Coronary artery (tissue), 2 donors: ENCODE data around the gene TAGLN2.

Experiments used
- DNase-seq: peaks from one replicate; pipeline ENCODE4 v3.0.0-alpha.2; 2017; ENCODE audit warnings: low spot score
- H3K27ac ChIP-seq, 2 donors: fragments of 200-600 bp; sonication (generic); one replicate each; pipeline ENCODE4 v1.5.1; 2016 to 2019
- H3K4me3 ChIP-seq: fragments of 200-600 bp; sonication (generic); 2 replicates; pipeline ENCODE4 v1.5.1; 2016; ENCODE audit warnings: mild to moderate bottlenecking, moderate library complexity
- TF ChIP-seq, protein P1 (sequence below): fragments of 200-600 bp; sonication (generic); IDR thresholded peaks from one replicate; pipeline ENCODE4 v1.5.1; 2019; ENCODE audit warnings: antibody characterized with exemption

The TAGLN2 gene

DNA sequence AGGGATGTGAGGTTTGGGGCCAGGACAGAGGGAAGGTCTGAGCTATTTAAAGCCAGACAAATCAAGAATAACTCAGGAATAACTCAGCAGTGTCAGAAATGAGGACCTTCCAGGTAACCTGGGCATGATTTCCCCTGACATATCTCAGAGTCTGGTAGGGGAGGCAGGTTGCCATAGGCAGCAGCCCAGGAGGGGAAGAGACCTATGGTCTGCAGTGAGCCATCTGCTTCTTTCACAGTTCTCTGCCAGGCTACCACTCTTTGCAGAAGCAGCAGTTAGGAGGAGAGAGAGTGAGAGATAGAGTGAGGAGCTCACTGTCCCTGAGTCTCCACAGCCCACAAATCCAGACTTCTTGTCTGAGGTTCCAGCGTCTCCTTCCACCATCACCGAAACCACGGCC, 56.5 kb downstream of the TAGLN2 start:
- Histone ChIP-seq H3K4me3 (no peak overlapping the region), H3K27ac (no peak overlapping the region)
- TF ChIP-seq, protein P1, sequence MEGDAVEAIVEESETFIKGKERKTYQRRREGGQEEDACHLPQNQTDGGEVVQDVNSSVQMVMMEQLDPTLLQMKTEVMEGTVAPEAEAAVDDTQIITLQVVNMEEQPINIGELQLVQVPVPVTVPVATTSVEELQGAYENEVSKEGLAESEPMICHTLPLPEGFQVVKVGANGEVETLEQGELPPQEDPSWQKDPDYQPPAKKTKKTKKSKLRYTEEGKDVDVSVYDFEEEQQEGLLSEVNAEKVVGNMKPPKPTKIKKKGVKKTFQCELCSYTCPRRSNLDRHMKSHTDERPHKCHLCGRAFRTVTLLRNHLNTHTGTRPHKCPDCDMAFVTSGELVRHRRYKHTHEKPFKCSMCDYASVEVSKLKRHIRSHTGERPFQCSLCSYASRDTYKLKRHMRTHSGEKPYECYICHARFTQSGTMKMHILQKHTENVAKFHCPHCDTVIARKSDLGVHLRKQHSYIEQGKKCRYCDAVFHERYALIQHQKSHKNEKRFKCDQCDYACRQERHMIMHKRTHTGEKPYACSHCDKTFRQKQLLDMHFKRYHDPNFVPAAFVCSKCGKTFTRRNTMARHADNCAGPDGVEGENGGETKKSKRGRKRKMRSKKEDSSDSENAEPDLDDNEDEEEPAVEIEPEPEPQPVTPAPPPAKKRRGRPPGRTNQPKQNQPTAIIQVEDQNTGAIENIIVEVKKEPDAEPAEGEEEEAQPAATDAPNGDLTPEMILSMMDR: no peak
- DNase-seq: no peak
